Skin of body (tissue), 2 donors: ENCODE data around the gene PI16. TPM values are rescaled to one million over a fixed set of nuclear protein-coding genes. Genes with fewer than 3 reads are reported as not detected.

Experiments
- DNase-seq: peaks from one replicate; lab custom pipeline; 2025; lab: John Stamatoyannopoulos, UW
- total RNA-seq: library from RNA; depleted of rRNA; stranded (reverse); fragments of >200 nt; gene quantifications from one replicate; pipeline ENCODE4 v1.2.3, GENCODE V29; 2014

PI16 gene
- total RNA-seq, 1 donor from 2014 or later, result 10.1 TPM

DNA sequence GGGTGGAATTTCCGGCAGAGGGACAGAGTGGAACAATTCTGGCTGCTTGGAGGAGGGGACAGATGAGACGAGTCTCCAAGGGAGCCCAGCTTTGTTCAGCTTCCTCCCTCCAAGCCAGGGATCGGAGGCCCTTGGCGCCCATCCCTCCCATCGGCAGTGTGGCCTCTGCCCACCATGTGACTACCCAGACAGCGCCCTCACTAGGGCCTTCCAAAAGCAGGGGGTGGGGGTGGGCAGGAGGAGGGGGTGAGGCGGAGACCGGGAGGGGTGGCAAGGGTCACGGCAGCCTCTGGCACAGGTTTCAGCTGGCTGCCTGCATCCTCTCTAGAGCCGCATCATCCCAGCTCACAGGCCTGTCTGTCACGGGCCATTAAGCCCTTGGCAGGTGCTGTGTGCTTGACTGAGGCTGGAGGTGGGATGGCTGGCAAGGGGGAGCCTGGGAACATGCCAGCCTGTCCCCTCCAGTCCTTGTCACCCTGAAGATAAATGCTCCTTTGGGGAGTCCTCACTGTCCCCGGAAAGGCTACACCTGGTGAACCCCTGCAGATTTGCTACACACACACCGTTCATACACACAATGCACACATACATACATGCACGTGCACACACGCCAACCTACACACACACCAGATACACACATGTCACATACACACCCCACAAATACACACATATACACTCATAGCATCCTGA is 44.7 kb downstream of the PI16 start:
- DNase-seq, result no peak

DNA sequence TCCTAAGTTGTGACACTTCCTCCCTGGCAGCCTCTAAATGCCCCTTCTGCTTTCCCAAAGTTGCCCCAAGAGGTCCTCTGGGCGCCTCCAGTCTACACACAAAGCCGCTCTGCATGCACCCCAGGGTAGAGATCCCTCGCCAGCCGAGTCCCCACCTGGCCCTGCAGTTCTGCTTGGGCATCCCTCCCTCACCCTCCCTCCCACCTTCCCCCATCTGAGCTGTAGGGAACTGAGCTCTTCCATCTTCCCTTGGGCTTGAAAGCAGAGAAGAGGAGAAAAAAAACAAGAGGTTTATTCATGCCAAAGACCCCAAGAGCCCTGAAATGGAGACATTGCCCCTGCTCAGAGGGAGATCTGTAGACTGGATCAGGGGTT is 45.2 kb downstream of the PI16 start:
- no peak for DNase-seq

DNA sequence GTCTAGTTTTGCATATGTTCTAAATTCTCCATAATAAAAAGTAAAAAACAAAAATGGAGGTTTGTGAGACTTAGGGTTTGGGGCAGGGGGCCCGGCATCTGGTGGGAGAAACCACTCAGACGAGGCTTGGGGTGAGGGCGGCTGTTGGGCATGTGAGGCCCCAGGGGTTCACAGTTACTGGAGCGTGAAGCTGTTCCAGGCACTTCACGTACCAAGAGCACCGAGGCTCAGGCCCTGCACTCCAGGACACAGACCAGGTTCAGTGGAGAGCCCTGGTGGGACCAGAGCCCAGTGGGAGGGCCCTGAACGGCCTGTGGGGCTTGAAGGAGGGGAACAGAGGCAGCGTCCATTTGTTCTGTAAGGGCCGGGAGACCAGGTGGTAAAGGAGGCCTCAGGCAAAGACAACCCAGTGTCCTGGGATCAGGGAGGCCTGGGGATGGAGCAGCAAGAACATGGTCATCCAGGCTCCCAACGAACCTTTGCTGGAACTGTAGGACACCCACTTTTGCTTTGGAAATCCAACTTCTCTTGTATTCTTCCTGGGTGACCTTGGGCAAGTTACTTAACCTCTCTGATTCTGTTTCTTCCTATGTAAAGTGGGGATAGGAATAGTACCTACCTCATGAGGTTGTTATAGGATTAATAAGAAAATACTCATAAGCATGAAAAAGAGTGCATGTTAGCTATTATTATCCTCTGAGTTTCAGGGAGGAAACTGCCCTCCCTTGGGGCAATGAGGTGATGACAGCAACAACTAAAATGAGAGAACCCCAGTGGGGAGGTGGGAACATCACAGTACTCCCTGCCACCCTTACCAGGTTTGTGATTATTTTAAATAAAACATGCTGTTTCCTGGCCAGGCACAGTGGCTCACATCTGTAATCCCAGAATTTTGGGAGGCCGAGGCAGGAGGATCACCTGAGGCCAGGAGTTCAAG is 49.8 kb downstream of the PI16 start:
- no peak for DNase-seq

DNA sequence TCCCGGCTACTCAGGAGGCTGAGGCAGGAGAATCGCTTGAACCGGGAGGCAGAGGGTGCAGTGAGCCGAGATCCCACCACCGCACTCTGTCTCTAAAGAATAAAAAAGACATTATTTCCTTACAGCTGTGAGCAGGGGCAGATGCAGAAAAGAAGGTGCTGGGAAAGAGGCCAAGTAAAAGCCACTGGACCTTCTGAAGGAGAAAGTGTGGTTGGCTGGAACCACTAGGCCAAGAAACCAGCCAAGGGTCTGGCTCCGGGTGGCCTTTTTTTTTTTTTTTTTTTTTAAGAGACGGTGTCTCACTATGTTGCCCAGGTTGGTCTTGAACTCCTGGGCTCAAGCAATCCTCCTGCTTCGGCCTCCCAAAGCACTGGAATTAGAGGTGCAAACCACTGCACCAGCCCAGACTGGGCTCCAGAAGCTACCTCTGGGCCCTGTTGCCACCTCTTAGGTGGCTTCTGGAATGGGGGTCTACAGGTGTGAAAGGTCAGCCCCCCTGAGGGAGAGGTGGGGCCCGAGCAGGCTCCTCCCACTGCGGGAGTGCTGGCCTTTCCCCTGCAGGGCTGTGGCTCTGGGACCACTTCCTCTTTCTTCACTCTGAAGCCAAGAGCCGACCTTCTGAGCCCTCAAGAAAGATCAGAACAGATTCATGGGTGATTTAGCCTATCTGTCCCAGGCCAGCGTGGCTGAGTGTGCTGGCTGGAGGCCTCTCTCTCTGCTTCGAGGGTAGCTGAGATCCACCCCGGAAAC is 50.7 kb downstream of the PI16 start, which contains the start of gene FGD2:
Gene FGD2, plus strand, starts transcription at position 595 of the 750 bp plus-strand sequence. CDS start 163 bp downstream, outside the sequence.
- DNase-seq, result no peak

DNA sequence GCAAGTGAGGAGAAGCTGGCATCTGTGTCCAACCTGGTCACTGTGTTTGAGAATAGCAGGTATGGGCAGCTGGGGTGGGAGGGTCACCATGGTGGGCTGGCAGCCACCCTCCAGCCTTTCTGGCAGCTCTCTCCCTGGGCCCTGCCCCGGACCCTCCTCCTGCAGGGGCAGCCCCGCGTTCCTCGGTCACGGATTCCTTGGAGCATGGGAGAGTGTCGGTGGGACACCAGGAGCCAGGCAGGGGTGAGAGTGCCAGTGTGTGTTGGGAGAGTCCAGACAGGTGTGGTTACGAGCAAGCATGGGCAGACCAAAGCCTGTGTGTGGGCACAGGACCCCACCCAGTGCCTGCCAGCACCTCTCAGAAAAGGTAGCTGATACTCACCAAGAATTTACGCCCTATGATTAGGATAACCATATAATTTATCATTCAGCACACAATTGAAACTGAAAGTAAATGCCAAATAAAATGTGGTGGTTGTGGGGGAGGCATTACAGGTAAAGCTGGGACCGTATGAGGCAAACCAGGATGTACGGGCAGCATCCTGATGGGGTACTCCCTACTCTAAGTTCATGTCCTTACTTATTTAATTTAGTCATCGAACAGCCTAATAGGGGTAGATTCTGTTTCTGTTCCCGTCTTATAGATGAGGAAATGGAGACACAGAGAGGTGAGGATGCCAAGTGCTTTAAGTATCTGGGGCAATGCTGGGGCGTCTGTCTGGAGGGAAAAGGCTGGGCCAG is 51.5 kb downstream of the PI16 start:
- no peak for DNase-seq

DNA sequence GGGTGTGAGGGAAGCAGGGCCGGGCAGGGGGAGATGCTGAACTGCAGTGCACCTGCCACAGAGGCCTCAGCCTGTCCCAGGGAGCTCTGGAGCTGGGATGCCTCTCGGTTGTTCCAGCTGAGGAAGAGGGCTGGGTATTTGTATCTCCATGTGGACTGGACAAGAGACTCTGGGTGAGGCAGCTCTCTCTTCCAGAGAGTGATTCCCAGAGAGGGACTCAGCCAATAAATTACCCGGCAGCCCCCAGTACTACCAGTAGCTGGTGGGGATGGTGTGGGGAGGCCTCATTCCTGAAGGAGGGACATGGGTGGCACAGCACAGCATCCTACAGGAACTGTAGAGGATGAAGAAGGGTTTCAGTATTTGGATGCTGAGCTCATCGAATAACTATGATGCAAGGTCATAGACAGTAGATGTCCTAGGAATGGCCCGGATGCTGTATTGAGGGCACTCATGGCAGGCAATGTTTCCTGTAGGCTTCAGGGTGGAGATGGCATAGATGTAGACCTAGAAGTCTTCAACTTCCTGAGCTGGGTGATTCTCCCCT is 52.3 kb downstream of the PI16 start:
- DNase-seq, result no peak

DNA sequence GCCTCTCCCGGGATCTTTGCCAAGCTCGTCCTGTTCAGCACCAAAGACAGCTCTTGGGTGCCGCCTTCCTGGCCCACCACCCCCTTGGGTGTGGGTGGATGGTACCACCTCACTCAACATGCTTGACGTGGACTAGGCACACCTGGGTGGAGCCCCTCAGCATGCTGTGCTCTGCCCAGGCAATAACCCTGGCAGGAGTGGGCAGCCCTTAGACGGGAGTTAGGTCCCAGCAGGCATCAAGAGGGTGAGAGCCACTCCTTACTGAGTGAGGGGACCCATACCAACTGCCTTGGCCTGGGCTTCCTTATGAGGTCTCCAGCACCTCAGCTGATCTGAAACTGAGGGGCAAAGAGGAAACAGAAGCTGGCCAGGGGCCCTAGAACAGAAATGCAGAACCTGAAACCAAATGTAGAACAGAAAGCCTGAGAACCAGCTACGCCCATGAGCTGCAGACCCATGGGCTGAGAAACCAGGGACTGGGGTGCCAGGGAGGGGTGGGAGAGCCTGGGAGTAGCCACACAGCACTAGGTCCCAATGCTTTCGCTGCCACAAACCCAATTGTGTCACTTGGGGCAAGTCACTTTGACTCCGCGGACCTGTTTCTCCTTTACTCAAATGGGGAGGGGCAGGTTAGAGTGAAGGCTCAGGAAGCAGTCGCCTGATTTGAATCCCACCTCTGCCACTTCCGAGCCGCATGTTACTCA is 53.0 kb downstream of the PI16 start:
- no peak for DNase-seq

DNA sequence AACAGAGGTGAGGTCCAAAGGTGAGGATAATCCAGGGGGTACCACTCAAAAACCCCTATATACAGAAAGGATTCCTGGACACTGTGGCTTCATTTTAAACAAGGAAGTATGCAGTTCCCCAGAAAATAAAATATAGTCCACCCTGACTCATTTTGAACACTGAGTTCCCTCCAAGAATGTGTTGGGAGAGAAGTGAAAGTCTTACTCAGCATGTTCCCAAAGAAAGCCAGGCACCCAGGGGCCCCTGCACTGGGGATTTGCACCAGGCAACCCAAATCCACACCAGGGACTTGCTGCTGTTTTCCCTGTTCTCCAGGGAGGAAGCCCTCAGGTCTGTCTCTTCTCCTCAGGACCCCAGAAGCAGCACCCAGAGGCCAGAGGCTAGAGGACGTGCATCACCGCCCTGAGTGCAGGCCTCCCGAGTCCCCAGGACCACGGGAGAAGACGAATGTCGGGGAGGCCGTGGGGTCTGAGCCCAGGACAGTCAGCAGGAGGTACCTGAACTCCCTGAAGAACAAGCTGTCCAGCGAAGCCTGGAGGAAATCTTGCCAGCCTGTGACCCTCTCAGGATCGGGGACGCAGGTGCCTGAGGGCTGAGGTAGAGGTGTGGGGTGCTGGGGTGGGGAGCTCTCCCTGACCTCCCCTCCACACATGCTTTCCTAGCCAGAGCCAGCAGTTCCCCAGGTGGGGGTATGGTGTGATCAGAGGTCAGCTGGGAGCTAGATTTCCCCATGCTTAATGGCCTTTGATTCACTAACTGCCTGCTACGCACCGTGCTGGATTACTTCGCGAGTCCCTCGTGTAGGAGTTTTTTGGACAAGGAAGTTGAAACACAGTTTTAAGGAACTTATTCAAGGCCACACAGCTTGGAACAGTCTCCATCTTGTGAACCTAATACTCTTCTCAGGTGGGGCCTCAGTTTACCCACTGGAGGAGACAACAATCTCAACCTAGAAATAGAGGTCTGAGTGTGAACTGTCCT is 54.2 kb downstream of the PI16 start:
- DNase-seq, result no peak

DNA sequence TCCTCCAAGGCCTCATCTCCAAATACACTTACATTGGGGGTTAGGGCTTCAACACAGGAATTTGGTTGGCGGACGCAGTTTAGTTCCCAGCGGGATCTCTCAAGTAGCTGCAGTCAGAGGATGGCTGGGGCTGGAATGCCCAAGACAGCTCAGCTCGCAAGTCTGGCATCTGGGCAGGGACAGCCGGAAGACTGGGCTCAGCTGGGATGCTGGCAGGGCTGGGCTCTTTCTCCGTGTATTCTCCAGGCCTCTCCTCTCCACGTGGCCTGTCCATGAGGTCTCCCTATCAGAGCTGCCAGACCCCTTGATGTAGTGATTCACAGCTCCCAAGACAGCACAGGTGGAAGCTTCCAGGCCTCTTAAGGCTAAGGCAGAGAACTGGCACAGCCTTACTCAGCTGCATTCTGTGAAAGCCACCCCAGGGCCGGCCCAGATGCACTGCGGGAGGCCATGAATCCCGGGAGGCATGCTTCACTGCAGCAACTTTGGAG is 55.9 kb downstream of the PI16 start:
- no peak for DNase-seq

DNA sequence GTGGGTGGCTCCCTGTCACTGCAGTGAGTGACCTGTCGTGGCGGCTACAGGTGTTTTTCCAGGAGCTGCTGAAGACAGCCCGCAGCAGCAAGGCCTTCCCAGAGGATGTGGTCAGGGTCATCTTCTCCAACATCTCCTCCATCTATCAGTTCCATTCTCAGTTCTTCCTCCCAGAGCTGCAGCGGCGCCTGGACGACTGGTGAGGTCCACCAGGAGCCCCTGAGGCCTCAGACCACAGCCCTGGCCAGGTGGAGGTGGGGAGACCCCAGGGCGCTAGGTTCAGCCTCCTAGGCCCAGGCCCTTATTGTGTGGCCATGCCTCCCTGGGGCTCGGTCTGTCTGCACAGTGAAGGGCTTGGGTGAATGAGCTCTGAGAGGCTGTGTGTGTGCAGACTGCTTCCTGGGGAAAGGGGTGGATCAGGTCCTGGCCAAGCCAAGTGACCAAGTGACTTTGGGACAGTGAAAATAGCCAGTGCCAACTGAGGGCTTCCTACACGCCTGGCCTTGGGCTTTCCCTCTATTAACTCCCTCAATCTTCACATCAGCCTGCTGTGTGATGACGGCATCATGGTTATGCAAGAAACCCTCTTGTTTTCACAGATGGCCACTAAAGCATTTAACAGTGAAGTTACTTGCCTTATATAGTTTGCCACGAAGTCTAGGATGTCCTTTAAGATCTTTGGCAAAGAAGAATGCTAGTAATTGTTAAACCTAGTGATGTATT is 57.3 kb downstream of the PI16 start:
- no peak for DNase-seq

DNA sequence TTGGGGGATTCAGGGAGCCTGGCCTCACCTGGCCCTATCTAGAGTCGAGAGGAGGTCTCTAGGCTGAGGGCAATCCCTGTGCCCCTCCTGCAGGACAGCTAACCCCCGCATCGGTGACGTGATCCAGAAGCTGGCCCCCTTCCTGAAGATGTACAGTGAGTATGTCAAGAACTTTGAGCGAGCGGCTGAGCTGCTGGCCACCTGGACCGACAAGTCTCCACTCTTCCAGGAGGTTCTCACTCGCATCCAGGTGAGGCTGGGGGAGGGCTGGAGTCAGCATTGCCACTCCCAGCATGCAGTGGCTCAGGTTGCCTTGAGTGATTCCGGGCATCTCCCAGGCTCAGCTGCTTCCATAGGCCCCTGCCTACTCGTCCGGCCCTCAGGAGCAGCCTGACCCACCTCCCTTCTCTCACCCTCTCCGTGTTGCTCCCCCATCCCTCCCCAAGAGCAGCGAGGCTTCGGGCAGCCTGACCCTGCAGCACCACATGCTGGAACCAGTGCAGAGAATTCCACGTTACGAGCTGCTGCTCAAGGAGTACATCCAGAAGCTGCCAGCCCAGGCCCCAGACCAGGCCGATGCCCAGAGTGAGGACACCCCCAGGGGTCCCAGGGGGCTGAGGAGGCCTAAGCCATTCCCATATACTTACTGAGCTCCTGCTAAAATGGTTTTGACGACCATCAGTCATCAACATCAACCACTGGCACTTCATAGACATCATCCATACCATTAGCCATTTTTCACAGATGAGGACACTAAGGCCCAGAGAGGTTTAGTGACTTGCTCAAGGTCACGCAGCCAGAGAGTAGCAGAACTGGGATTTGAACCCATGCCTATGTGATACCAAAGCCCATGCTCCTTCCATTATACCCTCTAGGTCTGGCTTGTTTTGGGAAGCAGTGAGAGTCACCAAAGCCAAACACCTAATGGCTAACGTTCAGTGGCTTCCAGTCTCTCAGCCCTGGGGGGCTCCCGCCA is 59.3 kb downstream of the PI16 start:
- no peak for DNase-seq

Other genes starting within 250 kb of the PI16 start
- 4.0 TPM for gene CPNE5, start 115.3 kb upstream of the PI16 start, total RNA-seq
- gene PPIL1, start 79.9 kb upstream of the PI16 start, total RNA-seq, result 14.2 TPM
- 27.1 TPM for gene C6orf89, start 68.8 kb upstream of the PI16 start, total RNA-seq
- 105 TPM for gene MTCH1, start 31.5 kb downstream of the PI16 start, total RNA-seq
- 5.4 TPM for gene FGD2, start 50.9 kb downstream of the PI16 start, total RNA-seq
- gene PIM1, start 215.4 kb downstream of the PI16 start, total RNA-seq, result 38.3 TPM